CD4-positive, alpha-beta T cell (primary cell): ENCODE data around the gene CCS. TPM values are rescaled to one million over a fixed set of nuclear protein-coding genes. Genes with fewer than 3 reads are reported as not detected.
"Not testable (repeated sequence)": the region's sequence is repeated elsewhere in the genome, so short reads cannot be mapped to it uniquely, and the experiment has no call there.

Experiments used
- ATAC-seq: fragments of 200-7000 bp; cut with Tn5 transposase; one replicate; pipeline ENCODE4 v1.10.0; 2022; ENCODE audit warnings: mild to moderate bottlenecking; ENCODE audit not compliant: poor library complexity
- CTCF ChIA-PET: fragments of 350-600 bp; sonication (Branson Sonifier 250); formaldehyde crosslinking; loops from one replicate; lab custom pipeline; 2021; ENCODE audit warnings: antibody characterized with exemption, inconsistent platforms; lab: Charles Lee
- POLR2A ChIA-PET: fragments of 350-600 bp; sonication (Branson Sonifier 250); formaldehyde crosslinking; loops from one replicate; lab custom pipeline; 2021; ENCODE audit warnings: antibody characterized with exemption, inconsistent platforms; lab: Charles Lee
- DNase-seq, 14 experiments: peaks; one replicate each; pipeline ENCODE4 v3.0.0-alpha.2; 2013 to 2020; ENCODE audit warnings: mixed read lengths in 2 of 14
- H3K27ac ChIP-seq, 2 donors: one replicate each; pipeline versions ENCODE4 v1.5.1 to v1.7.0; 2013; ENCODE audit warnings: low read length in 2 of 2, low read depth in 1 of 2, mild to moderate bottlenecking in 1 of 2
- H3K27me3 ChIP-seq, 2 experiments: 1 replicate in 1 of 2; 2 replicates in 1 of 2; pipeline versions ENCODE4 v1.6.1 to v1.7.0; 2013; ENCODE audit warnings: low read length in 2 of 2, control low read depth in 1 of 2, mild to moderate bottlenecking in 1 of 2, moderate library complexity in 1 of 2; ENCODE audit not compliant: insufficient read depth in 2 of 2, control insufficient read depth in 1 of 2
- H3K36me3 ChIP-seq: one replicate; pipeline ENCODE4 v1.6.1; 2013; ENCODE audit warnings: low read length, control low read depth; ENCODE audit not compliant: insufficient read depth
- H3K4me1 ChIP-seq: one replicate; pipeline ENCODE4 v1.6.1; 2013; ENCODE audit warnings: low read length, control low read depth; ENCODE audit not compliant: insufficient read depth
- H3K4me3 ChIP-seq: one replicate; pipeline ENCODE4 v1.5.1; 2013; ENCODE audit warnings: mild to moderate bottlenecking, low read length, moderate library complexity
- H3K9me3 ChIP-seq, 2 experiments: 1 replicate in 1 of 2; 2 replicates in 1 of 2; pipeline versions ENCODE4 v1.6.1 to v1.7.0; 2013; ENCODE audit warnings: low read length in 2 of 2, mild to moderate bottlenecking in 2 of 2, control low read depth in 1 of 2, moderate library complexity in 1 of 2; ENCODE audit not compliant: control insufficient read depth in 1 of 2, insufficient read depth in 1 of 2
- H3K27ac Mint-ChIP-seq: one replicate; pipeline ENCODE4 v1.8.0; 2020; ENCODE audit warnings: mixed read lengths
- H3K27me3 Mint-ChIP-seq: one replicate; pipeline ENCODE4 v1.8.0; 2021; ENCODE audit warnings: mixed read lengths
- H3K36me3 Mint-ChIP-seq: one replicate; pipeline ENCODE4 v1.8.0; 2021; ENCODE audit warnings: low read depth, mixed read lengths
- H3K4me1 Mint-ChIP-seq: one replicate; pipeline ENCODE4 v1.8.0; 2021; ENCODE audit warnings: low read depth, mixed read lengths
- H3K4me3 Mint-ChIP-seq: one replicate; pipeline ENCODE4 v1.8.0; 2020; ENCODE audit warnings: mild to moderate bottlenecking, mixed read lengths
- H3K9me3 Mint-ChIP-seq: one replicate; pipeline ENCODE4 v1.8.0; 2020; ENCODE audit warnings: mixed read lengths
- intact Hi-C, 2 experiments: fragments of 100-400 bp; cut with DNase I in 1 of 2; cut with micrococcal nuclease in 1 of 2; formaldehyde crosslinking; loops; one replicate each; pipeline versions ENCODE4 v1.15.1 to v1.9.0; 2023 to 2025; cut with DNase I, micrococcal nuclease
- polyA plus RNA-seq, 2 donors: library from polyadenylated mRNA; unstranded; fragments of 120-200 nt; gene quantifications; one replicate each; pipeline ENCODE4 v1.2.1, GENCODE V29; 2013
- total RNA-seq, 174 experiments: library from RNA in 2 of 174; stranded (reverse) in 2 of 174; gene quantifications; one replicate each; pipeline ENCODE4 v1.2.3 and lab custom pipeline; 2021 to 2026
- TF ChIP-seq, protein P1 (sequence below): fragments of 200-600 bp; IDR thresholded peaks from one replicate; pipeline ENCODE4 v1.8.0; 2022; ENCODE audit warnings: antibody characterized with exemption, mild to moderate bottlenecking

Gene CCS, protein sequence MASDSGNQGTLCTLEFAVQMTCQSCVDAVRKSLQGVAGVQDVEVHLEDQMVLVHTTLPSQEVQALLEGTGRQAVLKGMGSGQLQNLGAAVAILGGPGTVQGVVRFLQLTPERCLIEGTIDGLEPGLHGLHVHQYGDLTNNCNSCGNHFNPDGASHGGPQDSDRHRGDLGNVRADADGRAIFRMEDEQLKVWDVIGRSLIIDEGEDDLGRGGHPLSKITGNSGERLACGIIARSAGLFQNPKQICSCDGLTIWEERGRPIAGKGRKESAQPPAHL
- total RNA-seq (10 to 100 TPM; 25.4 to 26.3 TPM), total RNA-seq (lab: John Stamatoyannopoulos, UW) (10.4 to 46.9 (median 25.0) reads per million in 172 experiments)
- polyA plus RNA-seq (2013, experiment 1 of 2) = 44.5 TPM
- 49.9 TPM for polyA plus RNA-seq (2013, experiment 2 of 2)

DNA sequence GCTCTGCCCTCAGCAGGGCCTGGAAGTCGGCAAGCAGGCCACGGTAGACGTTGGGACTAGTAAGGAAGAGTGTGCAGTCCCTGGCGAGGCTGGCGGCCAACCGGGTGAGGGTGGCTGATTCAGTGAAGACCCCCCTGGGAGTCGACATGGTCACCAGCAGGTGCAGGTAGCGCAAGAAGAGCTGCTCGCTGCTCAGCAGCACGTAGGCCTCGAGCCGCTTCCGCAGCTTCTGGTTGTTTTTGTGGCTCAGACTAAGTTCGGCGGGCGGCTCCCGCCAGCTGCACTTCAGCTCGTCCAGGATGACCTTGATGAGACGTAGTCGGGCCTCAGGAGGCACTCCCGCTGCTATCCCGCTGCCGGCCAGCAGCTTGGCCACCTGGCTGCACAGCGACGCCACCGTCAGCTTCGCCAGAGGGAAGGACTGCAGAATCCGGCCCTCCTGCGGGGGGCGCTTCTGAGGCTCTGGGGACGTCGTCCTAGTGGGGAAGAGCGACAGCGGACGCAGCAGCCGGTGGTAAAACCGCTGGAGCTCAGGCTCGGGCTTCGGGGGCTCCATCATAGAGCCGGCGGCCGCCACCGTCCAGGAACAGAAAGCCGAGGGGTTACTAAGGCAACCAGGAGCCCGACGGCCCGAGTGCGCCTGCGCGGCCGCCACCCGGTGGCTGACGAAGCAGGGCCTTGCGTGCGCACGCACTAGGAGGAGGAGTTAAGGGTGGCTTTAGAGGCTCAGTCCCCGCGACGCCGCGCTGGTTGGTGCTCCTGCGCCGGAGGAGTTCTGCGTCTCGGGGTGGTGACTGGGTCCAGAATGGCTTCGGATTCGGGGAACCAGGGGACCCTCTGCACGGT, at the start of gene CCS, which contains the start of gene CCDC87:
Gene CCS (plus strand): TSS at position 729 of the 846 bp plus-strand sequence. CDS start 77 bp downstream, at position 806.
Gene CCDC87 (minus strand): TSS at position 607 of the 846 bp plus-strand sequence. CDS start 48 bp downstream, at position 559.
- Histone ChIP-seq H3K36me3 (no peaks in the 10 kb centered on the region), H3K27ac (peak within 1 kb of the TSS; percentile 58 to 81), H3K4me3 (peak within 1 kb of the TSS; percentile 79), H3K4me1 (peaks cover 39% of the 10 kb centered on the region), H3K27me3 (no peaks in the 10 kb centered on the region), H3K9me3 (no peaks in the 10 kb centered on the region)
- DNase-seq (peak; percentile 98 to 100 (median 99)), ATAC-seq (peak; percentile 99)
- H3K27ac Mint-ChIP-seq = peak within 1 kb of the TSS; percentile 85
- ChIA-PET POLR2A (interaction anchor here (0.6 to 5.3 kb wide), 9 partner anchors 20 to 112 kb away, joined by 3 to 42 read pairs (median 5); partner anchors contain the start of genes DPP3, RBM14, RBM4 and RBM4B), CTCF (interaction anchor here (0.6 to 3.7 kb wide), 18 partner anchors 12 to 430 kb away, joined by 3 to 47 read pairs (median 4); partner anchors contain the start of genes RBM14, RBM4 and RBM4B)
- no peaks in the 10 kb centered on the region for H3K9me3 Mint-ChIP-seq
- H3K27me3 Mint-ChIP-seq = no peaks in the 10 kb centered on the region
- H3K36me3 Mint-ChIP-seq = peaks cover 4% of the 10 kb centered on the region
- peak within 1 kb of the TSS; percentile 98 for H3K4me3 Mint-ChIP-seq
- intact Hi-C loops = loop anchor here (1.0 to 5.0 kb wide), 5 partner anchors 24 to 120 kb away; partner anchors contain the start of genes RBM4 (in 2 of the 2), RBM14 (in 1 of the 2) and RBM4B (in 1 of the 2)
- peaks cover 23% of the 10 kb centered on the region for H3K4me1 Mint-ChIP-seq
- TF ChIP-seq, protein P1, sequence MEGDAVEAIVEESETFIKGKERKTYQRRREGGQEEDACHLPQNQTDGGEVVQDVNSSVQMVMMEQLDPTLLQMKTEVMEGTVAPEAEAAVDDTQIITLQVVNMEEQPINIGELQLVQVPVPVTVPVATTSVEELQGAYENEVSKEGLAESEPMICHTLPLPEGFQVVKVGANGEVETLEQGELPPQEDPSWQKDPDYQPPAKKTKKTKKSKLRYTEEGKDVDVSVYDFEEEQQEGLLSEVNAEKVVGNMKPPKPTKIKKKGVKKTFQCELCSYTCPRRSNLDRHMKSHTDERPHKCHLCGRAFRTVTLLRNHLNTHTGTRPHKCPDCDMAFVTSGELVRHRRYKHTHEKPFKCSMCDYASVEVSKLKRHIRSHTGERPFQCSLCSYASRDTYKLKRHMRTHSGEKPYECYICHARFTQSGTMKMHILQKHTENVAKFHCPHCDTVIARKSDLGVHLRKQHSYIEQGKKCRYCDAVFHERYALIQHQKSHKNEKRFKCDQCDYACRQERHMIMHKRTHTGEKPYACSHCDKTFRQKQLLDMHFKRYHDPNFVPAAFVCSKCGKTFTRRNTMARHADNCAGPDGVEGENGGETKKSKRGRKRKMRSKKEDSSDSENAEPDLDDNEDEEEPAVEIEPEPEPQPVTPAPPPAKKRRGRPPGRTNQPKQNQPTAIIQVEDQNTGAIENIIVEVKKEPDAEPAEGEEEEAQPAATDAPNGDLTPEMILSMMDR = peak; percentile 55

DNA sequence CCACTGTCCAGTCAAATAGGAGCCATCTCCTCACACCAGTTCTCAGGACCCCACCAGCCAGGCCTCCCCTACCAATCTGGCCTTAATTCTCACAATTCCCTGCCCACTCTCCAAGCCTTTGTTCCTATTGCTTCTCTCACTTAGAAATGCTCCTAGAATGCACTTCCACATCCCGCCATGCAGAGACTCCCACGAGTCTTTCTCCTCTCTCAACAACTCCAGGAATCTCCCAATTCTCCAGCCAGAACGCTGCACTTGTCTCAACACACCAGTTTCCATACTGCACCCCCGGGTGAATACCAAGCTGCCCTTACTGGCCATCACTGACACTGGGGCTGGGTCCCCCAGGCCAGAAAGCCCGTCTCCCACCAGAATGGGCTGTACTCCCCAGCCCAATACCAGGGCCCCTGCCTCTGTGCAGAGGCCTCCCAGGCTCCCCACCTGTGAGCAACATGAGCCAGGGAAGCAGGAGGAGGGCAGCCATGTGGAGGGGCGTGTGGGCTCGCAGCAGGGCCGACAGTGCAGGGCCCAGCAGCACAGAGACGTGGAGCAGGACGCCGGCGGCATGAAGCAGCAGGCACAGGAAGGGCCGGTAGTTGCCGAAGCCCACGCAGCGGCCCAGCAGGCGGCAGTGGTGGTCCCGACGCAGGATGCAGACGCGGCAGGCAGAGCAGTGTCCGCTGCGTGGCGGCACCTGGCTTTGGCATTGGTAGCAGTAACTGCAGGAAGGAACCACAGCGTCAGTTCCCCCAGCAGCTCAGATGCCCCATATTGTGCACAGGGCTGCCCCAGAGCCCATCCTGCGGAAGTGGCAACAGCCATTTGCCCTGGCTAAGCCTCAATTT, 49.5 kb upstream of the CCS start:
- DNase-seq (peak; percentile 32 to 90 (median 56)), ATAC-seq (peak; percentile 64)
- TF ChIP-seq, protein P1 = peak; percentile 47
- Histone ChIP-seq H3K36me3 (peaks cover 36% of the 10 kb centered on the region), H3K9me3 (no peaks in the 10 kb centered on the region), H3K4me3 (peak overlapping the region; percentile 37), H3K27me3 (no peaks in the 10 kb centered on the region), H3K27ac (peak overlapping the region; percentile 39 to 65), H3K4me1 (peaks cover 44% of the 10 kb centered on the region)
- Mint-ChIP-seq H3K4me1 (peaks cover 39% of the 10 kb centered on the region), H3K9me3 (no peaks in the 10 kb centered on the region), H3K36me3 (peaks cover 37% of the 10 kb centered on the region), H3K4me3 (peak overlapping the region; percentile 50), H3K27me3 (no peaks in the 10 kb centered on the region), H3K27ac (peak overlapping the region; percentile 66)
- ChIA-PET CTCF (interaction anchor here (0.7 to 1.6 kb wide), 3 partner anchors 37 to 135 kb away, joined by 3 to 9 read pairs (median 3); partner anchors contain the start of gene RBM4B), POLR2A (interaction anchor here (0.6 to 4.8 kb wide), 4 partner anchors 73 to 135 kb away, joined by 3 to 26 read pairs (median 12); partner anchors contain the start of genes RBM14, RBM4 and RBM4B)
- intact Hi-C loops = loop anchor here in 1 of 2 experiments (2.0 kb wide), 1 partner anchor 33 kb away; the partner anchor contains the start of gene BBS1

DNA sequence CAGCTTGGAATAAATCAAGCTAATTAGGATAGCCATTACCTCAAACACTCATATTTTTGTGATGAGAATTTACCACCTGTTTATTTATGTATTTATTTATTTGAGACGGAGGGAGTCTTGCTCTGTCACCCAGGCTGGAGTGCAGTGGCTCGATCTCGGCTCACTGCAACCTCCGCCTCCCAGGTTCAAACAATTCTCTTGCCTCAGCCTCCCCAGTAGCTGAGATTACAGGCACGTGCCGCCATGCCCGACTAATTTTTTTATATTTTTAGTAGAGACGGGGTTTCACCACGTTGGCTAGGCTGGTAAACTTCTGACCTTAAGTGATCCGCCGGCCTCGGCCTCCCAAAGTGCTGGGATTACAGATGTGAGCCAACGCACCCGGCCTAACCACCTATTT, 48.0 kb upstream of the CCS start:
- ATAC-seq, H3K9me3 Mint-ChIP-seq, H3K27me3 ChIP-seq, DNase-seq, H3K9me3 ChIP-seq, intact Hi-C loops, H3K27me3 Mint-ChIP-seq: not testable (repeated sequence)
- peak overlapping the region; percentile 76 for H3K4me3 ChIP-seq
- H3K27ac ChIP-seq = peak overlapping the region in 1 of 2 donors; percentile 40
- H3K36me3 ChIP-seq = peaks cover 21% of the 10 kb centered on the region
- ChIA-PET POLR2A (interaction anchor here (0.9 to 4.8 kb wide), 11 partner anchors 12 to 133 kb away, joined by 3 to 26 read pairs (median 8); partner anchors contain the start of genes BBS1, DPP3, PELI3 and RBM14), CTCF (interaction anchor here (1.6 to 1.9 kb wide), 2 partner anchors 133 kb away, joined by 9 to 12 read pairs; partner anchors contain the start of gene RBM4B)
- Mint-ChIP-seq H3K4me1 (peaks cover 39% of the 10 kb centered on the region), H3K4me3 (peak overlapping the region; percentile 87), H3K36me3 (peaks cover 32% of the 10 kb centered on the region), H3K27ac (peak overlapping the region; percentile 66)
- H3K4me1 ChIP-seq = peaks cover 44% of the 10 kb centered on the region
